NB4 (cell line): ENCODE results near the gene SLC7A8.

ENCODE experiments used
- DNase-seq: peaks from one replicate; pipeline ENCODE4 v3.0.0; 2010; ENCODE audit warnings: low read depth
- H3K4me3 ChIP-seq: one replicate; pipeline ENCODE4 v1.5.1; 2011; ENCODE audit warnings: mild to moderate bottlenecking, low read depth, low read length, moderate library complexity
- CTCF ChIP-seq: IDR thresholded peaks from one replicate; pipeline ENCODE4 v1.5.1; 2012; ENCODE audit warnings: low read depth, low read length
- MAX ChIP-seq: IDR thresholded peaks from 2 replicates; pipeline ENCODE4 v1.6.1; 2011; ENCODE audit warnings: low read depth, low read length
- MYC ChIP-seq: IDR thresholded peaks from 2 replicates; pipeline ENCODE4 v1.6.1; 2011; ENCODE audit warnings: low read depth, low read length
- POLR2A ChIP-seq: IDR thresholded peaks from 2 replicates; pipeline ENCODE4 v1.6.1; 2011; ENCODE audit warnings: mild to moderate bottlenecking; ENCODE audit not compliant: insufficient read length; ENCODE audit errors: extremely low read depth

The SLC7A8 gene

GRCh38 chr14:23086565-23086964, 96.9 kb downstream of the SLC7A8 start:
- DNase-seq: no peak
- no peak for TF ChIP-seq MYC
- no peak for TF ChIP-seq POLR2A
- TF ChIP-seq CTCF: no peak
- no peak for TF ChIP-seq MAX
- H3K4me3 ChIP-seq: no peak overlapping the region

- DNase-seq: no peak
- no peak overlapping the region for H3K4me3 ChIP-seq
- no peak for TF ChIP-seq MAX
- no peak for TF ChIP-seq CTCF
- TF ChIP-seq MYC: no peak
- no peak for TF ChIP-seq POLR2A
Observed at GRCh38 chr14:23085458-23085857, 98.0 kb downstream of the SLC7A8 start.

- no peak for DNase-seq
- no peak for TF ChIP-seq CTCF
- TF ChIP-seq MAX: no peak
- no peak for TF ChIP-seq MYC
- no peak for TF ChIP-seq POLR2A
Observed at GRCh38 chr14:23080474-23080873, 103.0 kb downstream of the SLC7A8 start.

GRCh38 chr14:23079716-23080115, 103.7 kb downstream of the SLC7A8 start:
- no peak overlapping the region for H3K4me3 ChIP-seq
- no peak for DNase-seq

More at GRCh38 chr14:23080474-23080873, 103.0 kb downstream of the SLC7A8 start:
- no peak overlapping the region for H3K4me3 ChIP-seq

GRCh38 chr14:23078692-23079116, 104.8 kb downstream of the SLC7A8 start:
- TF ChIP-seq MAX (peak; percentile 26; the same call in 1 of the 2 replicates), POLR2A (no peak), CTCF (no peak)
- no peak overlapping the region for H3K4me3 ChIP-seq
- DNase-seq: peak; percentile 79

More at GRCh38 chr14:23079716-23080115, 103.7 kb downstream of the SLC7A8 start:
- TF ChIP-seq MYC: no peak
- TF ChIP-seq POLR2A: no peak
- no peak for TF ChIP-seq CTCF
- TF ChIP-seq MAX: no peak
